H9 (cell line): ENCODE results near the gene PLEKHA7. TPM values are rescaled to one million over a fixed set of nuclear protein-coding genes. Genes with fewer than 3 reads are reported as not detected.
A peak's percentile ranks its signal among the peaks of the same experiment; 100 is the strongest.

Experiments
- DNase-seq: peaks from one replicate; pipeline ENCODE4 v3.0.0-alpha.2; 2017
- H2AFZ ChIP-seq: one replicate; pipeline ENCODE4 v1.6.1; 2013; ENCODE audit warnings: mild to moderate bottlenecking, low read length, control low read depth, moderate library complexity
- H2AK5ac ChIP-seq: 2 replicates; pipeline ENCODE4 v1.6.1; 2013; ENCODE audit warnings: low read length, control low read depth, mixed read lengths; ENCODE audit not compliant: insufficient read length
- H2BK120ac ChIP-seq: one replicate; pipeline ENCODE4 v1.6.1; 2013; ENCODE audit warnings: low read depth, mild to moderate bottlenecking, low read length, control low read depth, inconsistent platforms; ENCODE audit not compliant: poor library complexity, severe bottlenecking
- H2BK12ac ChIP-seq: 2 replicates; pipeline ENCODE4 v1.6.1; 2013; ENCODE audit warnings: low read length, control low read depth, mixed read lengths, low read depth; ENCODE audit not compliant: insufficient read length
- H2BK15ac ChIP-seq: 2 replicates; pipeline ENCODE4 v1.6.1; 2013; ENCODE audit warnings: low read depth, low read length, control low read depth
- H2BK20ac ChIP-seq: one replicate; pipeline ENCODE4 v1.6.1; 2013; ENCODE audit warnings: low read depth, mild to moderate bottlenecking, low read length, control low read depth, inconsistent platforms; ENCODE audit not compliant: poor library complexity, severe bottlenecking
- H2BK5ac ChIP-seq: 2 replicates; pipeline ENCODE4 v1.6.1; 2013; ENCODE audit warnings: low read length, control low read depth, mixed read lengths; ENCODE audit not compliant: insufficient read length
- H3K14ac ChIP-seq: 2 replicates; pipeline ENCODE4 v1.6.1; 2013; ENCODE audit warnings: low read length, control low read depth; ENCODE audit not compliant: insufficient read depth
- H3K18ac ChIP-seq: 2 replicates; pipeline ENCODE4 v1.6.1; 2013; ENCODE audit warnings: low read depth, mild to moderate bottlenecking, mixed read lengths, low read length, control low read depth; ENCODE audit not compliant: insufficient read length
- H3K23ac ChIP-seq: 2 replicates; pipeline ENCODE4 v1.6.1; 2013; ENCODE audit warnings: low read length, control low read depth, mixed read lengths, low read depth; ENCODE audit not compliant: insufficient read length
- H3K23me2 ChIP-seq: 2 replicates; pipeline ENCODE4 v1.6.1; 2013; ENCODE audit warnings: low read depth, mild to moderate bottlenecking, mixed read lengths, low read length, control low read depth; ENCODE audit not compliant: insufficient read length, poor library complexity, severe bottlenecking
- H3K27ac ChIP-seq: 2 replicates; pipeline ENCODE4 v1.5.1; 2013; ENCODE audit warnings: low read length, control low read depth, mixed read lengths, low read depth; ENCODE audit not compliant: insufficient read length
- H3K27me3 ChIP-seq: 2 replicates; pipeline ENCODE4 v1.6.1; 2013; ENCODE audit warnings: low read length, control low read depth, inconsistent platforms; ENCODE audit not compliant: insufficient read depth
- H3K4ac ChIP-seq: 2 replicates; pipeline ENCODE4 v1.6.1; 2013; ENCODE audit warnings: low read depth, mild to moderate bottlenecking, control low read depth, inconsistent platforms, low read length, moderate library complexity
- H3K4me1 ChIP-seq: 2 replicates; pipeline ENCODE4 v1.6.1; 2013; ENCODE audit warnings: low read length, control low read depth, inconsistent platforms; ENCODE audit not compliant: insufficient read depth
- H3K4me2 ChIP-seq: 2 replicates; pipeline ENCODE4 v1.6.1; 2013; ENCODE audit warnings: low read length, control low read depth, mixed read lengths; ENCODE audit not compliant: insufficient read length, insufficient read depth
- H3K56ac ChIP-seq: 2 replicates; pipeline ENCODE4 v1.6.1; 2013; ENCODE audit warnings: low read depth, mild to moderate bottlenecking, mixed read lengths, low read length, control low read depth; ENCODE audit not compliant: insufficient read length
- H3K79me1 ChIP-seq: 2 replicates; pipeline ENCODE4 v1.6.1; 2013; ENCODE audit warnings: low read depth, mild to moderate bottlenecking, moderate library complexity, low read length, control low read depth, inconsistent platforms; ENCODE audit not compliant: insufficient read depth, poor library complexity, severe bottlenecking
- H3K79me2 ChIP-seq: 2 replicates; pipeline ENCODE4 v1.6.1; 2013; ENCODE audit warnings: low read length, control low read depth, inconsistent platforms; ENCODE audit not compliant: insufficient read depth
- H3K9ac ChIP-seq: 2 replicates; pipeline ENCODE4 v1.6.1; 2013; ENCODE audit warnings: low read length, control low read depth, mixed read lengths; ENCODE audit not compliant: insufficient read length; ENCODE audit errors: extremely low read depth
- H3K9me3 ChIP-seq: one replicate; pipeline ENCODE4 v1.6.1; 2013; ENCODE audit warnings: low read depth, low read length, inconsistent platforms; ENCODE audit not compliant: control insufficient read depth
- H3T11ph ChIP-seq: one replicate; pipeline ENCODE4 v1.6.1; 2013; ENCODE audit warnings: mild to moderate bottlenecking, low read length, control low read depth, inconsistent platforms
- H4K20me1 ChIP-seq: one replicate; pipeline ENCODE4 v1.6.1; 2013; ENCODE audit not compliant: control insufficient read depth, insufficient read length, insufficient read depth
- H4K5ac ChIP-seq: 2 replicates; pipeline ENCODE4 v1.6.1; 2013; ENCODE audit warnings: low read depth, mild to moderate bottlenecking, mixed read lengths, low read length, control low read depth; ENCODE audit not compliant: insufficient read length
- H4K8ac ChIP-seq: replicated peaks from 2 replicates; pipeline ENCODE4 v1.6.1; 2013; ENCODE audit warnings: low read length, control low read depth, mixed read lengths, low read depth; ENCODE audit not compliant: insufficient read length
- H4K91ac ChIP-seq: 2 replicates; pipeline ENCODE4 v1.6.1; 2013; ENCODE audit warnings: low read depth, mild to moderate bottlenecking, moderate library complexity, mixed read lengths, low read length, control low read depth; ENCODE audit not compliant: insufficient read length
- H3K27ac Mint-ChIP-seq, 3 experiments: 2 replicates in 2 of 3; 3 replicates in 1 of 3; pipeline ENCODE4 v1.8.0; 2020 to 2021; ENCODE audit warnings: mixed read lengths in 3 of 3, mild to moderate bottlenecking in 1 of 3, moderate library complexity in 1 of 3
- H3K27me3 Mint-ChIP-seq: 2 replicates; pipeline ENCODE4 v1.8.0; 2021; ENCODE audit warnings: low read depth, mild to moderate bottlenecking, moderate library complexity, mixed read lengths
- H3K36me3 Mint-ChIP-seq, 3 experiments: 2 replicates in 2 of 3; 3 replicates in 1 of 3; pipeline ENCODE4 v1.8.0; 2020 to 2021; ENCODE audit warnings: low read depth in 3 of 3, mixed read lengths in 3 of 3; ENCODE audit not compliant: insufficient read depth in 1 of 3
- H3K4me1 Mint-ChIP-seq, 2 experiments: 2 replicates each; pipeline ENCODE4 v1.8.0; 2020; ENCODE audit warnings: mixed read lengths in 2 of 2
- H3K4me3 Mint-ChIP-seq, 2 experiments: 2 replicates in 1 of 2; 3 replicates in 1 of 2; pipeline ENCODE4 v1.8.0; 2020 to 2021; ENCODE audit warnings: mild to moderate bottlenecking in 2 of 2, mixed read lengths in 2 of 2, moderate library complexity in 1 of 2
- H3K9me3 Mint-ChIP-seq, 2 experiments: 2 replicates in 1 of 2; 3 replicates in 1 of 2; pipeline ENCODE4 v1.8.0; 2020; ENCODE audit warnings: mild to moderate bottlenecking in 2 of 2, mixed read lengths in 2 of 2, moderate library complexity in 1 of 2
- CTCF ChIP-seq: fragments of 200-600 bp; sonication (generic); conservative IDR thresholded peaks from 3 replicates; pipeline ENCODE4 v1.8.0; 2021; ENCODE audit warnings: antibody characterized with exemption, mild to moderate bottlenecking
- WGBS: extraction: QIAGEN DNeasy Blood & Tissue Kit; methylation state at CpG from one replicate; pipeline ENCODE4 v1.1.7; 2013; ENCODE audit warnings: missing lambda C conversion rate, low lambda C conversion rate, mixed read lengths; ENCODE audit not compliant: insufficient read length; ENCODE audit errors: extremely low coverage; 5-methylcytosine and 5-hydroxymethylcytosine counted together
- total RNA-seq: library from RNA; stranded (reverse); gene quantifications from 2 replicates; pipeline ENCODE4 v1.2.1, GENCODE V29; 2021

PLEKHA7 gene
- total RNA-seq, 1 experiment from 2014 or later, result 21.0 TPM

GRCh38 chr11:16779436-16779835 is 234.8 kb downstream of the PLEKHA7 start:
- H3K18ac ChIP-seq, result no peak overlapping the region
- no CpG with 5 or more reads among the region's 8 CpGs for WGBS
- TF ChIP-seq CTCF, result no peak
- H2BK5ac ChIP-seq, result no peak overlapping the region
- H2AK5ac ChIP-seq, result no peak overlapping the region
- no peak overlapping the region for H2BK12ac ChIP-seq
- H3K79me1 ChIP-seq, result no peaks in the 10 kb centered on the region
- H3K23me2 ChIP-seq, result no peaks in the 10 kb centered on the region
- no peak overlapping the region for H2AFZ ChIP-seq
- no peak overlapping the region for H3K23ac ChIP-seq
- H3K79me2 ChIP-seq, result no peaks in the 10 kb centered on the region
- Mint-ChIP-seq H3K27ac (peak overlapping the region in 2 of 3 experiments; percentile 24 to 59; a peak in 2 of 7 replicates), H3K36me3 (peaks cover 0 to 15% (median 9%) of the 10 kb centered on the region in 3 experiments; a peak in 6 of 7 replicates), H3K9me3 (no peaks in the 10 kb centered on the region), H3K4me1 (peaks cover 39 to 48% of the 10 kb centered on the region in 2 experiments), H3K4me3 (no peak overlapping the region), H3K27me3 (no peaks in the 10 kb centered on the region)
- no peaks in the 10 kb centered on the region for H3K27me3 ChIP-seq
- no peak overlapping the region for H4K8ac ChIP-seq
- H3K9ac ChIP-seq, result no peak overlapping the region
- no peak overlapping the region for H3K27ac ChIP-seq
- no peak overlapping the region for H3K56ac ChIP-seq
- H3T11ph ChIP-seq, result no peak overlapping the region
- 0 out of 2 replicates have a peak, but pooled peaks cover 5% of the 10 kb centered on the region for H3K4me1 ChIP-seq
- H4K20me1 ChIP-seq, result no peaks in the 10 kb centered on the region
- no peak overlapping the region for H2BK120ac ChIP-seq
- no peak overlapping the region for H3K4me2 ChIP-seq
- H3K9me3 ChIP-seq, result no peaks in the 10 kb centered on the region
- no peak overlapping the region for H4K5ac ChIP-seq
- DNase-seq, result peak; percentile 69
- H3K14ac ChIP-seq, result no peak overlapping the region
- H3K4ac ChIP-seq, result no peak overlapping the region
- H2BK15ac ChIP-seq, result no peak overlapping the region
- H4K91ac ChIP-seq, result no peak overlapping the region
- H2BK20ac ChIP-seq, result no peak overlapping the region
